GM12892 (cell line): Measurements from ENCODE around the gene ZNF654.

Source experiments
- POLR2A ChIP-seq: IDR thresholded peaks from 2 replicates; pipeline ENCODE4 v1.6.1; 2011; ENCODE audit warnings: low read depth, low read length, control low read depth
- POLR2AphosphoS5 ChIP-seq: IDR thresholded peaks from 2 replicates; pipeline ENCODE4 v1.6.1; 2011; ENCODE audit warnings: low read depth, low read length, control low read depth
- TAF1 ChIP-seq: IDR thresholded peaks from 2 replicates; pipeline ENCODE4 v1.6.1; 2011; ENCODE audit warnings: low read depth, mild to moderate bottlenecking, control low read depth, low read length, borderline replicate concordance

- no peak for TF ChIP-seq POLR2AphosphoS5
- TF ChIP-seq TAF1 = no peak
- TF ChIP-seq POLR2A = no peak
Measured at GRCh38 chr3:88013592-88013991, 45.5 kb upstream of the ZNF654 start.
